PC-9 (cell line): Measurements from ENCODE around the gene SLPI. TPM values are rescaled to one million over a fixed set of nuclear protein-coding genes. Genes with fewer than 3 reads are reported as not detected.

Experiments used
- BruUV-seq: library from RNA; stranded (reverse); fragments of 400-500 nt; replicated peaks from 2 replicates; lab custom pipeline; 2021; lab: Mats Ljungman, UMichigan
- CTCF ChIA-PET: fragments of 300-600 bp; sonication (Branson Sonifier 250); formaldehyde crosslinking; loops from one replicate; lab custom pipeline; 2022; ENCODE audit warnings: antibody characterized with exemption; lab: Charles Lee
- POLR2A ChIA-PET: fragments of 300-600 bp; sonication (Branson Sonifier 250); formaldehyde crosslinking; loops from one replicate; lab custom pipeline; 2022; ENCODE audit warnings: antibody characterized with exemption; ENCODE audit not compliant: unreplicated experiment; lab: Charles Lee
- DNase-seq, 2 experiments: peaks; one replicate each; pipeline versions ENCODE4 v3.0.0 to v3.0.0-alpha.2; 2015 to 2022; ENCODE audit warnings: mixed read lengths in 1 of 2
- H2AFZ ChIP-seq: fragments of 200-600 bp; sonication (generic); 2 replicates; pipeline ENCODE4 v1.8.1; 2017; ENCODE audit warnings: antibody characterized with exemption
- H3F3A ChIP-seq: fragments of 200-600 bp; sonication (generic); 2 replicates; pipeline ENCODE4 v1.8.1; 2017; ENCODE audit warnings: antibody characterized with exemption, mild to moderate bottlenecking, low read depth; ENCODE audit not compliant: insufficient read depth
- H3K27ac ChIP-seq: fragments of 200-600 bp; sonication (generic); 2 replicates; pipeline ENCODE4 v1.6.1; 2016; ENCODE audit warnings: mixed run types
- H3K27me3 ChIP-seq: fragments of 200-600 bp; sonication (generic); 2 replicates; pipeline ENCODE4 v1.6.1; 2016; ENCODE audit warnings: low read depth, mixed run types; ENCODE audit not compliant: insufficient read depth
- H3K36me3 ChIP-seq: fragments of 200-600 bp; sonication (generic); 2 replicates; pipeline ENCODE4 v1.6.1; 2016; ENCODE audit warnings: low read depth, mixed run types
- H3K4me1 ChIP-seq: fragments of 200-600 bp; sonication (generic); replicated peaks from 2 replicates; pipeline ENCODE4 v1.6.1; 2016; ENCODE audit warnings: mixed run types; ENCODE audit not compliant: insufficient read depth
- H3K4me2 ChIP-seq: fragments of 200-600 bp; sonication (generic); 2 replicates; pipeline ENCODE4 v1.6.1; 2017; ENCODE audit warnings: mixed run types
- H3K4me3 ChIP-seq: fragments of 200-600 bp; sonication (generic); 2 replicates; pipeline ENCODE4 v1.6.1; 2016; ENCODE audit warnings: mixed run types
- H3K79me2 ChIP-seq: fragments of 200-600 bp; sonication (generic); 2 replicates; pipeline ENCODE4 v1.6.1; 2017; ENCODE audit warnings: low read depth, mixed run types
- H3K9me2 ChIP-seq: fragments of 200-600 bp; sonication (generic); 2 replicates; pipeline ENCODE4 v1.8.1; 2017; ENCODE audit warnings: mild to moderate bottlenecking; ENCODE audit not compliant: insufficient read depth
- H3K9me3 ChIP-seq: fragments of 200-600 bp; sonication (generic); 2 replicates; pipeline ENCODE4 v1.8.1; 2016; ENCODE audit warnings: low read depth; ENCODE audit not compliant: insufficient read depth
- H4K20me1 ChIP-seq: fragments of 200-600 bp; sonication (generic); 2 replicates; pipeline ENCODE4 v1.8.1; 2017; ENCODE audit not compliant: insufficient read depth
- CTCF ChIP-seq: fragments of 200-600 bp; sonication (generic); conservative IDR thresholded peaks from 2 replicates; pipeline ENCODE4 v1.6.1; 2017; ENCODE audit warnings: mixed run types, antibody characterized with exemption, mild to moderate bottlenecking, moderate library complexity
- EZH2 ChIP-seq: fragments of 200-600 bp; sonication (generic); IDR thresholded peaks from 2 replicates; pipeline ENCODE4 v1.8.0; 2017; ENCODE audit warnings: antibody characterized with exemption, low read depth
- intact Hi-C: fragments of 100-400 bp; cut with micrococcal nuclease; formaldehyde crosslinking; loops from one replicate; pipeline ENCODE4 v1.10.0; 2022; ENCODE audit not compliant: unreplicated experiment
- total RNA-seq: library from RNA; stranded (reverse); gene quantifications from 2 replicates; pipeline ENCODE4 v1.2.3, GENCODE V29; 2021

Gene SLPI
- total RNA-seq, 1 experiment from 2014 or later = 55.1 TPM

GRCh38 chr20:45218636-45219035, 35.7 kb downstream of the SLPI start:
- H3K4me3 ChIP-seq = no peak overlapping the region
- DNase-seq = peak in 1 of 2 experiments; percentile 29
- ChIA-PET CTCF (no interaction called here), POLR2A (no interaction called here)
- H3K27me3 ChIP-seq = no peaks in the 10 kb centered on the region
- no peaks in the 10 kb centered on the region for H3K9me3 ChIP-seq
- no TSS peak for BruUV-seq
- intact Hi-C loops = no loop called here
- no peak for TF ChIP-seq EZH2
- TF ChIP-seq CTCF = no peak
- H3K36me3 ChIP-seq = no peaks in the 10 kb centered on the region
- no peaks in the 10 kb centered on the region; the same call in 1 of the 2 replicates for H3K9me2 ChIP-seq
- no peak overlapping the region for H2AFZ ChIP-seq
- no peak overlapping the region for H3K4me2 ChIP-seq
- H4K20me1 ChIP-seq = no peaks in the 10 kb centered on the region
- no peaks in the 10 kb centered on the region for H3K79me2 ChIP-seq
- H3K4me1 ChIP-seq = peaks cover 16% of the 10 kb centered on the region
- peaks cover 8% of the 10 kb centered on the region; the same call in 1 of the 2 replicates for H3F3A ChIP-seq
- no peak overlapping the region for H3K27ac ChIP-seq

DNA sequence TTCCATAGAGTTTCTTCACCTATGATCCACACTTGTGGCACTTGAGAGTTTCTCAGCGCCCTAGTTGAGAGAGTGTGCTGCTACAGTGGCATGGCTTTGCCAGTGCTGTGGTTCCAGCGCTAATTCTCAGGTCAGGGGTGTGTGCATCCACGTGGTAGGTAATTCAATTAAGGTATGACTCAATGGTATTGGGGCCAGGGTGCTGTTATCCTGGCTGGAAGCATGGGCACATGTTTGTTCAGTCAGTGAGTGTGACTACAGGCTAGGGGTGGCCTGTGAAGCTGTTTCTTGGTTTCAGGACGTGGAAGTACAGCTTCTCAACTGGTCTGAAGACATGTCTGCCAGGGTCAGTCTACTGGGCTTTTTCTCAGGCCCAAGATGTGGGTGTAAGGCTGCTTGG, 36.2 kb downstream of the SLPI start:
- POLR2A ChIA-PET = no interaction called here
- Histone ChIP-seq H3K27me3 (no peaks in the 10 kb centered on the region), H3K4me1 (peaks cover 16% of the 10 kb centered on the region), H3K9me2 (no peaks in the 10 kb centered on the region; the same call in 1 of the 2 replicates), H3F3A (peaks cover 8% of the 10 kb centered on the region; the same call in 1 of the 2 replicates), H3K27ac (no peak overlapping the region), H2AFZ (no peak overlapping the region), H3K36me3 (no peaks in the 10 kb centered on the region), H3K4me2 (no peak overlapping the region), H3K79me2 (no peaks in the 10 kb centered on the region), H4K20me1 (no peaks in the 10 kb centered on the region), H3K4me3 (no peak overlapping the region), H3K9me3 (no peaks in the 10 kb centered on the region)
- intact Hi-C loops = no loop called here
- TF ChIP-seq CTCF = no peak
- no peak for TF ChIP-seq EZH2
- DNase-seq = peak in 1 of 2 experiments; percentile 46
- CTCF ChIA-PET = no interaction called here
- BruUV-seq = no TSS peak

DNA sequence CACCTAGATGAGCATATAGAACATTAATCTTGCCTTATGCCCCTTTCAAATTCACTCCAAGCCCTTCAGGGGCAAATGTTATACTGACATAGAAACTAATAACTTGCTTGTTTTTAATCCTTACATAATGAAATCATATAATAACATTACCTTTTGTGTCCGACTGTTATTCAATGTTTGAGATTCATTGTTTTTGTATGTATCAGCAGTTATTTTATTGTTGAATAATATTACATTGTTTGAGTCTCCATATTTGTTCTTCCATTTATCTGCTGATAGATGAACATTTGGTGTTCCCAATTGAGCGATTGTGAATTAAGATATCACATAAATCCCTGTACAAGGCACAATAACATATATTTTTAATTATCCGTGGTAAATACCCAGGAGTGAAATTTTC, 41.5 kb downstream of the SLPI start:
- H4K20me1 ChIP-seq = no peaks in the 10 kb centered on the region
- H3K4me2 ChIP-seq = no peak overlapping the region
- no peaks in the 10 kb centered on the region for H3K36me3 ChIP-seq
- H3K9me2 ChIP-seq = no peaks in the 10 kb centered on the region
- ChIA-PET POLR2A (no interaction called here), CTCF (no interaction called here)
- H3K4me1 ChIP-seq = no peaks in the 10 kb centered on the region
- H3F3A ChIP-seq = no peaks in the 10 kb centered on the region
- no peaks in the 10 kb centered on the region for H3K9me3 ChIP-seq
- no peak for DNase-seq
- intact Hi-C loops = no loop called here
- H3K79me2 ChIP-seq = no peaks in the 10 kb centered on the region
- BruUV-seq = no TSS peak
- H3K27ac ChIP-seq = no peak overlapping the region
- no peak overlapping the region for H2AFZ ChIP-seq
- H3K4me3 ChIP-seq = no peak overlapping the region
- no peak for TF ChIP-seq CTCF
- TF ChIP-seq EZH2 = no peak
- no peaks in the 10 kb centered on the region for H3K27me3 ChIP-seq
